Right lobe of liver (tissue), 6 donors: ENCODE data around the gene PLXNB2. TPM values are rescaled to one million over a fixed set of nuclear protein-coding genes. Genes with fewer than 3 reads are reported as not detected.
"Not testable (repeated sequence)": the region's sequence is repeated elsewhere in the genome, so short reads cannot be mapped to it uniquely, and the experiment has no call there.

Experiments used
- ATAC-seq, 4 donors: fragments of 200-7000 bp; cut with Tn5 transposase; one replicate each; pipeline ENCODE4 v1.9.1; 2020; ENCODE audit warnings: mild to moderate bottlenecking in 4 of 4, moderate library complexity in 4 of 4
- DNase-seq, 3 donors: peaks; one replicate each; pipeline ENCODE4 v3.0.0-alpha.2; 2020
- H3K27ac ChIP-seq, 3 donors: fragments of 200-600 bp; one replicate each; pipeline ENCODE4 v1.8.0; 2022
- H3K27me3 ChIP-seq, 2 donors: fragments of 200-600 bp; one replicate each; pipeline ENCODE4 v1.8.0; 2022
- H3K36me3 ChIP-seq, 4 donors: fragments of 200-600 bp; sonication (generic) in 1 of 4; one replicate each; pipeline versions ENCODE4 v1.5.1 to v1.8.0; 2017 to 2022; ENCODE audit warnings: control low read depth in 1 of 4
- H3K4me1 ChIP-seq, 4 donors: fragments of 200-600 bp; sonication (generic) in 1 of 4; one replicate each; pipeline versions ENCODE4 v1.5.1 to v1.8.0; 2017 to 2022; ENCODE audit warnings: control low read depth in 1 of 4
- H3K4me3 ChIP-seq, 3 donors: fragments of 200-600 bp; one replicate each; pipeline ENCODE4 v1.8.0; 2022
- H3K9me3 ChIP-seq, 4 donors: fragments of 200-600 bp; sonication (generic) in 1 of 4; one replicate each; pipeline versions ENCODE4 v1.5.1 to v1.8.0; 2017 to 2022; ENCODE audit warnings: control low read depth in 1 of 4
- CTCF ChIP-seq, 4 donors: fragments of 200-600 bp in 3 of 4; fragments of 450-650 bp in 1 of 4; IDR thresholded peaks; one replicate each; pipeline versions ENCODE4 v1.5.1 to v1.8.0; 2016 to 2022; ENCODE audit warnings: antibody characterized with exemption in 4 of 4, mild to moderate bottlenecking in 2 of 4
- POLR2A ChIP-seq: fragments of 450-650 bp; IDR thresholded peaks from one replicate; pipeline ENCODE4 v1.6.1; 2017; ENCODE audit warnings: antibody characterized with exemption, mild to moderate bottlenecking
- WGBS: methylation state at CpG from one replicate; pipeline ENCODE4 v1.1.6; 2018; ENCODE audit warnings: low coverage, low lambda C conversion rate; ENCODE audit not compliant: insufficient coverage; ENCODE audit errors: missing lambda C conversion rate; 5-methylcytosine and 5-hydroxymethylcytosine counted together
- intact Hi-C, 2 donors: fragments of 100-400 bp; cut with DNase I; formaldehyde crosslinking; loops; one replicate each; pipeline versions ENCODE4 v1.11.2 to v1.14.1; 2022
- total RNA-seq, 6 experiments: library from RNA; depleted of rRNA in 2 of 6; stranded (reverse); fragments of >200 nt in 2 of 6; fragmentation: NEBNext Ultra II Directional in 3 of 6; extraction: Animal tissue kit (Norgen Biotek cat#: 25700) in 3 of 6; gene quantifications; one replicate each; pipeline versions ENCODE4 v1.1.0 to v1.2.4, GENCODE V29; 2016 to 2023
- donor health status: DM: no; HTN: yes; CAD: no.
- donor health status: DM: no; HTN: no; CAD: no.
- donor health status: DM: no; HTN: no; CAD: no.
- donor health status: DM: no; HTN: yes; CAD: no.
- donor health status: DM: no; HTN: yes; CAD: no.

The PLXNB2 gene
- total RNA-seq, 6 experiments from 2014 or later, result 154 to 181 (median 161) TPM

- TF ChIP-seq CTCF (IDR thresholded peaks at IDR 0.05) (no peak), POLR2A (no peak)
- intact Hi-C loops, result loop anchor here in 1 of 2 donors (10.0 kb wide), 1 partner anchor 49 kb away; the partner anchor contains the start of gene MAPK11
- Histone ChIP-seq H3K9me3 (no peaks in the 10 kb centered on the region), H3K27ac (no peak overlapping the region), H3K4me1 (peaks cover 0 to 12% (median 4%) of the 10 kb centered on the region in 4 donors), H3K36me3 (no peaks in the 10 kb centered on the region), H3K27me3 (no peaks in the 10 kb centered on the region), H3K4me3 (no peak overlapping the region)
- no peak for DNase-seq
- no peak for ATAC-seq
- WGBS, result 100% methylated on average over 2 of the region's 5 CpGs
Observed at GRCh38 chr22:50323900-50324299, 16.5 kb upstream of the PLXNB2 start.

- Histone ChIP-seq H3K4me1 (peaks cover 0 to 12% (median 4%) of the 10 kb centered on the region in 4 donors), H3K27ac (peak overlapping the region in 2 of 3 donors; percentile 10 to 57)
- H3K9me3 ChIP-seq, H3K4me3 ChIP-seq, H3K36me3 ChIP-seq, H3K27me3 ChIP-seq: not testable (repeated sequence)
- ATAC-seq, result peak; percentile 5 to 67 (median 36)
- intact Hi-C loops, result loop anchor here in 1 of 2 donors (10.0 kb wide), 1 partner anchor 48 kb away; the partner anchor contains the start of gene MAPK11
- WGBS, result 33% methylated on average over 4 of the region's 10 CpGs
- DNase-seq, result peak in 1 of 3 donors; percentile 50
- TF ChIP-seq POLR2A, result peak; percentile 17
Observed at GRCh38 chr22:50322382-50323104, 15.1 kb upstream of the PLXNB2 start.

GRCh38 chr22:50320671-50321325 is 13.4 kb upstream of the PLXNB2 start:
- no peak overlapping the region for H3K27ac ChIP-seq

GRCh38 chr22:50320116-50320515 is 12.7 kb upstream of the PLXNB2 start:
- no peak for DNase-seq

More at GRCh38 chr22:50320671-50321325, 13.4 kb upstream of the PLXNB2 start:
- TF ChIP-seq POLR2A (no peak), CTCF (IDR thresholded peaks at IDR 0.05) (no peak)
- no peak for DNase-seq
- intact Hi-C loops, result loop anchor here in 1 of 2 donors (10.0 kb wide), 1 partner anchor 46 kb away; the partner anchor contains the start of gene MAPK11
- H3K4me1 ChIP-seq, result peaks cover 0 to 5% (median 2%) of the 10 kb centered on the region in 4 donors
- H3K4me3 ChIP-seq, result no peak overlapping the region
- no peaks in the 10 kb centered on the region for H3K9me3 ChIP-seq
- ATAC-seq, result no peak
- WGBS, result 75% methylated on average over 2 of the region's 10 CpGs
- H3K27me3 ChIP-seq, result no peaks in the 10 kb centered on the region
- H3K36me3 ChIP-seq, result no peaks in the 10 kb centered on the region

More at GRCh38 chr22:50320116-50320515, 12.7 kb upstream of the PLXNB2 start:
- no peak for ATAC-seq
- no peaks in the 10 kb centered on the region for H3K36me3 ChIP-seq
- H3K4me1 ChIP-seq, result peaks cover 0 to 5% (median 2%) of the 10 kb centered on the region in 4 donors
- 87% methylated on average over 3 of the region's 8 CpGs for WGBS
- H3K4me3 ChIP-seq, result no peak overlapping the region
- H3K9me3 ChIP-seq, result no peaks in the 10 kb centered on the region
- H3K27me3 ChIP-seq, result no peaks in the 10 kb centered on the region
- no peak for TF ChIP-seq CTCF (IDR thresholded peaks at IDR 0.05)
- no peak for TF ChIP-seq POLR2A
- no peak overlapping the region for H3K27ac ChIP-seq
- intact Hi-C loops, result loop anchor here in 1 of 2 donors (10.0 kb wide), 1 partner anchor 45 kb away; the partner anchor contains the start of gene MAPK11
